ENCODE data around the gene MAGI2. TPM values are rescaled to one million over a fixed set of nuclear protein-coding genes. Genes with fewer than 3 reads are reported as not detected.

The MAGI2 gene
- total RNA-seq, 3 donors from 2014 or later (not counting 1 experiment from before 2014, with no cell fraction given): 0.09 to 0.48 (median 0.27) TPM

DNA sequence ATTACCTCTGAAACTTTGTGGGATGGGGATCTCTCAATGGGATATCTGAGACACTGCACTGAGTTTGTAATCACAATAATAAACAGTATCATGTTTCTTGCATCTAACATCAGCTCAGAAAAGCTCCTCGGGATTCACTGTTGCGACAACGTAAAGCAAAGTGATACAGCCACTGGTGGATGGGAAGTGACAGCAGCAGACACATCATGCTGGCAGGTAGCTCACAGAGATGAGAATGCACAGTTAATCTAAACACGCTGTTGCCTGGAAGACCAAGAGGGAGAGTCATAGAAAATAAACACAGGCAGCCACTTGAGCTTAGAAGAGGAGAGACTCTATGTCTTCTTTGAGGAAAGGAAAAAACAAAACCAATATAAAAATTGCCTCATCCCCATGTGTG, 513.8 kb downstream of the MAGI2 start:
- Mint-ChIP-seq H3K36me3 (no peaks in the 10 kb centered on the region), H3K4me1 (no peaks in the 10 kb centered on the region), H3K27ac (no peak overlapping the region), H3K9me3 (peaks cover 14% of the 10 kb centered on the region in 2 donors), H3K4me3 (no peak overlapping the region), H3K27me3 (ENCODE audit: low read depth in 2 of 2) (no peaks in the 10 kb centered on the region)
- Histone ChIP-seq H3K36me3 (ENCODE audit: control insufficient read depth, insufficient read depth, low read length) (no peaks in the 10 kb centered on the region), H3K4me3 (ENCODE audit: low read length) (no peak overlapping the region), H3K9me3 (ENCODE audit: control insufficient read depth, insufficient read depth, low read length) (no peaks in the 10 kb centered on the region), H3K27ac (ENCODE audit: low read length) (no peak overlapping the region), H3K4me1 (ENCODE audit: control insufficient read depth, insufficient read depth, low read length) (no peaks in the 10 kb centered on the region), H3K27me3 (ENCODE audit: control insufficient read depth, insufficient read depth, low read length) (no peaks in the 10 kb centered on the region)
- intact Hi-C loops (cut with micrococcal nuclease): no loop called here
- ATAC-seq: no peak
- no peak for DNase-seq
- TF ChIP-seq, protein P1, sequence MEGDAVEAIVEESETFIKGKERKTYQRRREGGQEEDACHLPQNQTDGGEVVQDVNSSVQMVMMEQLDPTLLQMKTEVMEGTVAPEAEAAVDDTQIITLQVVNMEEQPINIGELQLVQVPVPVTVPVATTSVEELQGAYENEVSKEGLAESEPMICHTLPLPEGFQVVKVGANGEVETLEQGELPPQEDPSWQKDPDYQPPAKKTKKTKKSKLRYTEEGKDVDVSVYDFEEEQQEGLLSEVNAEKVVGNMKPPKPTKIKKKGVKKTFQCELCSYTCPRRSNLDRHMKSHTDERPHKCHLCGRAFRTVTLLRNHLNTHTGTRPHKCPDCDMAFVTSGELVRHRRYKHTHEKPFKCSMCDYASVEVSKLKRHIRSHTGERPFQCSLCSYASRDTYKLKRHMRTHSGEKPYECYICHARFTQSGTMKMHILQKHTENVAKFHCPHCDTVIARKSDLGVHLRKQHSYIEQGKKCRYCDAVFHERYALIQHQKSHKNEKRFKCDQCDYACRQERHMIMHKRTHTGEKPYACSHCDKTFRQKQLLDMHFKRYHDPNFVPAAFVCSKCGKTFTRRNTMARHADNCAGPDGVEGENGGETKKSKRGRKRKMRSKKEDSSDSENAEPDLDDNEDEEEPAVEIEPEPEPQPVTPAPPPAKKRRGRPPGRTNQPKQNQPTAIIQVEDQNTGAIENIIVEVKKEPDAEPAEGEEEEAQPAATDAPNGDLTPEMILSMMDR (IDR thresholded peaks at IDR 0.05): no peak
- 93% methylated on average over 4 of the region's 4 CpGs for WGBS (ENCODE audit: insufficient coverage)

DNA sequence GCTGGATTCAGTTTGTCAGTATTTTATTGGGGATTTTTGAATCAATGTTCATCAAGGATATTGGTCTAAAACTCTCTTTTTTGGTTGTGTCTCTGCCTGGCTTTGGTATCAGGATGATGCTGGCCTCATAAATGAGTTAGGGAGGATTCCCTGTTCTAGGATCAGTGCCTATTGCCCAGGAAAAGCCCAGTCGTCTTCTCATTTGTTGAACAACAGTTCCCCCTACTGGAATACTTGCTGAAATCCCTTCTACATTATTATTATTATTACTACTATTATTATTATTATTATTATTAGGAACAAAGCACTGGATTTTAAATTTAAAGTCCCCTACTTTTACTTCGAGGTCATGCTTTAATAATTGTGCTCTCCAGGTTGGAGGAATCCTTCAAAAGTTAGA, 528.9 kb downstream of the MAGI2 start:
- Histone ChIP-seq H3K27ac (ENCODE audit: low read length) (no peak overlapping the region), H3K4me3 (ENCODE audit: low read length) (no peak overlapping the region), H3K4me1 (ENCODE audit: control insufficient read depth, insufficient read depth, low read length) (no peaks in the 10 kb centered on the region), H3K36me3 (ENCODE audit: control insufficient read depth, insufficient read depth, low read length) (no peaks in the 10 kb centered on the region), H3K9me3 (ENCODE audit: control insufficient read depth, insufficient read depth, low read length) (no peaks in the 10 kb centered on the region), H3K27me3 (ENCODE audit: control insufficient read depth, insufficient read depth, low read length) (no peaks in the 10 kb centered on the region)
- H3K4me3 Mint-ChIP-seq: no peak overlapping the region
- peaks cover 7 to 13% of the 10 kb centered on the region in 2 donors for H3K9me3 Mint-ChIP-seq
- no peak overlapping the region for H3K27ac Mint-ChIP-seq
- intact Hi-C loops (cut with micrococcal nuclease): no loop called here
- no peak for ATAC-seq
- H3K27me3 Mint-ChIP-seq (ENCODE audit: low read depth in 2 of 2): no peaks in the 10 kb centered on the region
- no peak for DNase-seq
- WGBS (ENCODE audit: insufficient coverage): no CpG with 5 or more reads among the region's 2 CpGs
- H3K36me3 Mint-ChIP-seq: no peaks in the 10 kb centered on the region
- TF ChIP-seq, protein P1 (IDR thresholded peaks at IDR 0.05): no peak
- H3K4me1 Mint-ChIP-seq: no peaks in the 10 kb centered on the region

DNA sequence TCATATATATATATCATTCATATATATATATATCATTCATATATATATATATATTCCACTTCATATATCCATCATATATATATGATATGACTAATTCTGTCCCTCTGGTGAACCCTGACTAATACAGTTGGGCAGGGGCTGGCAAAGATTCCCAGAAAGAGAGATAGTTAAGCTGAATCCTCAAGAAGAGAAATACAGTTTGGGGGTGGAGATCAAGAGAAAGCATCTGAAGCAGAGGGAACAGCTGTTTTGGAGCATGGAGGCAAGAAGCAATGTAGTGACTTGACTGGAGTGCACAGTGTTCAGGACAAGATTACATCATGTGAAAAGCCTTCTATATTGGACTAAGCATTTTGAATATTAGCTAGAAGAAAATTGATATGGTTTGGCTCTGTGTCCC, 540.7 kb downstream of the MAGI2 start:
- ATAC-seq (no peak), DNase-seq (no peak)
- Mint-ChIP-seq H3K27ac (no peak overlapping the region), H3K4me3 (no peak overlapping the region), H3K4me1 (no peaks in the 10 kb centered on the region), H3K9me3 (peaks cover 17 to 20% of the 10 kb centered on the region in 2 donors), H3K27me3 (ENCODE audit: low read depth in 2 of 2) (no peaks in the 10 kb centered on the region), H3K36me3 (no peaks in the 10 kb centered on the region)
- Histone ChIP-seq H3K4me3 (ENCODE audit: low read length) (no peak overlapping the region), H3K36me3 (ENCODE audit: control insufficient read depth, insufficient read depth, low read length) (no peaks in the 10 kb centered on the region), H3K27ac (ENCODE audit: low read length) (no peak overlapping the region), H3K4me1 (ENCODE audit: control insufficient read depth, insufficient read depth, low read length) (no peaks in the 10 kb centered on the region), H3K27me3 (ENCODE audit: control insufficient read depth, insufficient read depth, low read length) (no peaks in the 10 kb centered on the region), H3K9me3 (ENCODE audit: control insufficient read depth, insufficient read depth, low read length) (no peaks in the 10 kb centered on the region)
- TF ChIP-seq, protein P1 (IDR thresholded peaks at IDR 0.05): no peak
- intact Hi-C loops (cut with micrococcal nuclease): no loop called here

DNA sequence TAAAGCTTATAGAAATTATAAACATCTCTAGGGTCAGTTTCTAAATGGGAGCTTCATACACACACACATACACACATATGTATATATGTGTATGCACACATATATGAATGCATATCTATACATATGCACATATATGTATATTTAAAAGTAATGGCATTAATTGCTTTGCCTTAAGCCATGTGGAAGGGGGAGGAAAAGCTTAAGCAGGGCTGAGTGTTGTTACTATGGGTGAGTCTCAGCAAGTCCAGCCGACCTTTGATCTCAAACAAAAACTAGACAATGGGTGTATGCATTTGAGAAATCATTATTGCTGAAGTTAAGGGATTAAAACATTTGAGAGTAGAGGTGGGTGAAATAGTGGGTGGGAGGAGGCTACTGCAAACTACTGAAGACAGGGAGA, 546.7 kb downstream of the MAGI2 start:
- Mint-ChIP-seq H3K4me1 (no peaks in the 10 kb centered on the region), H3K36me3 (no peaks in the 10 kb centered on the region), H3K27me3 (ENCODE audit: low read depth in 2 of 2) (no peaks in the 10 kb centered on the region), H3K9me3 (peaks cover 9 to 12% of the 10 kb centered on the region in 2 donors), H3K4me3 (no peak overlapping the region), H3K27ac (no peak overlapping the region)
- no peak for DNase-seq
- TF ChIP-seq, protein P1 (IDR thresholded peaks at IDR 0.05): no peak
- Histone ChIP-seq H3K27ac (ENCODE audit: low read length) (no peak overlapping the region), H3K9me3 (ENCODE audit: control insufficient read depth, insufficient read depth, low read length) (no peaks in the 10 kb centered on the region), H3K27me3 (ENCODE audit: control insufficient read depth, insufficient read depth, low read length) (no peaks in the 10 kb centered on the region), H3K36me3 (ENCODE audit: control insufficient read depth, insufficient read depth, low read length) (no peaks in the 10 kb centered on the region), H3K4me1 (ENCODE audit: control insufficient read depth, insufficient read depth, low read length) (no peaks in the 10 kb centered on the region), H3K4me3 (ENCODE audit: low read length) (no peak overlapping the region)
- no peak for ATAC-seq
- intact Hi-C loops (cut with micrococcal nuclease): no loop called here
- WGBS (ENCODE audit: insufficient coverage): 84% methylated on average over 1 of the region's 1 CpG

Measured in natural killer cell (primary cell).